HepG2 (cell line): ENCODE data around the gene KCNJ8. TPM values are rescaled to one million over a fixed set of nuclear protein-coding genes. Genes with fewer than 3 reads are reported as not detected.

Experiments
- BHLHE40 ChIP-seq: IDR thresholded peaks from 2 replicates; pipeline ENCODE4 v1.6.1; 2011; ENCODE audit warnings: low read length, improper control_type of control experiment
- FOXP1 ChIP-seq, 2 experiments: fragments of 450-650 bp in 1 of 2; IDR thresholded peaks; 2 replicates each; pipeline ENCODE4 v1.6.1; 2017 to 2018; ENCODE audit warnings: antibody characterized with exemption in 1 of 2
- MXD1 ChIP-seq: sonication (generic); formaldehyde crosslinking; IDR thresholded peaks from 2 replicates; pipeline ENCODE4 v1.4.0; 2020; ENCODE audit warnings: mild to moderate bottlenecking, missing genetic modification reagents
- NRL ChIP-seq: sonication (generic); formaldehyde crosslinking; IDR thresholded peaks from 2 replicates; pipeline ENCODE4 v1.5.0; 2020; ENCODE audit warnings: missing genetic modification reagents, mild to moderate bottlenecking, moderate library complexity, borderline replicate concordance
- PHF5A ChIP-seq: IDR thresholded peaks from one replicate; pipeline ENCODE4 v1.6.1; 2018; ENCODE audit warnings: low read depth, missing genetic modification reagents; ENCODE audit not compliant: unreplicated experiment
- RARA ChIP-seq: IDR thresholded peaks from 2 replicates; pipeline ENCODE4 v1.6.1; 2016; ENCODE audit warnings: missing genetic modification reagents, missing compliant biosample characterization
- RORA ChIP-seq: sonication (generic); formaldehyde crosslinking; IDR thresholded peaks from 2 replicates; pipeline ENCODE4 v1.5.0; 2020; ENCODE audit warnings: mild to moderate bottlenecking, missing genetic modification reagents, moderate library complexity
- SYNCRIP ChIP-seq: fragments of 200-400 bp; formaldehyde crosslinking; IDR thresholded peaks from 2 replicates; pipeline ENCODE4 v1.6.1; 2018; ENCODE audit warnings: mild to moderate bottlenecking, low read depth, low read length; ENCODE audit not compliant: insufficient read depth
- TMF1 ChIP-seq: sonication (generic); formaldehyde crosslinking; IDR thresholded peaks from 2 replicates; pipeline ENCODE4 v1.8.1; 2022; ENCODE audit warnings: low read depth, missing genetic modification reagents
- ZBTB37 ChIP-seq: sonication (generic); formaldehyde crosslinking; IDR thresholded peaks from 2 replicates; pipeline ENCODE4 v1.4.0; 2020; ENCODE audit warnings: mild to moderate bottlenecking, missing genetic modification reagents
- ZNF441 ChIP-seq: sonication (generic); formaldehyde crosslinking; IDR thresholded peaks from 2 replicates; pipeline ENCODE4 v1.7.0; 2021; ENCODE audit warnings: missing genetic modification reagents, borderline replicate concordance
- ZNF782 ChIP-seq: sonication (generic); formaldehyde crosslinking; IDR thresholded peaks from 2 replicates; pipeline ENCODE4 v1.4.0; 2020; ENCODE audit warnings: missing genetic modification reagents, mild to moderate bottlenecking, borderline replicate concordance
- polyA plus RNA-seq, 8 experiments: library from polyadenylated mRNA; depleted of rRNA in 3 of 8; stranded (reverse) in 7 of 8; unstranded in 1 of 8; fragments of >200 nt; fragmentation: Illumina TruSeq in 4 of 8; extraction: Trizol in 4 of 8; gene quantifications; 2 replicates each; pipeline versions ENCODE4 v1.2.1 to v1.2.3, GENCODE V29; 2011 to 2016; ENCODE audit warnings: low read depth in 4 of 8, missing spikeins in 1 of 8, mixed read lengths in 1 of 8; ENCODE audit not compliant: insufficient read depth in 1 of 8
- total RNA-seq, 5 experiments: library from RNA; depleted of rRNA; stranded (reverse); fragments of >200 nt; fragmentation: Illumina TruSeq; extraction: Trizol; gene quantifications; 2 replicates each; pipeline ENCODE4 v1.2.3, GENCODE V29; 2016; ENCODE audit warnings: low read depth in 1 of 5
- TF ChIP-seq, protein P1 (sequence below): sonication (generic); formaldehyde crosslinking; IDR thresholded peaks from 2 replicates; pipeline ENCODE4 v1.4.0; 2020; ENCODE audit warnings: mild to moderate bottlenecking, missing genetic modification reagents
- TF ChIP-seq, protein P2 (sequence below): sonication (generic); formaldehyde crosslinking; IDR thresholded peaks from 2 replicates; pipeline ENCODE4 v1.4.0; 2020; ENCODE audit warnings: missing genetic modification reagents, low read depth, mild to moderate bottlenecking, borderline replicate concordance

KCNJ8 gene
- total and polyA plus RNA-seq, 2 of the 13 experiments (the other 11 are each of a cell fraction or from before 2014, with no cell fraction given) = not detected

- TF ChIP-seq FOXP1 (IDR thresholded peaks at IDR 0.05) (no peak), FOXP1 (CRISPR knock-in tag; IDR thresholded peaks at IDR 0.05) (0 out of 2 replicates have a peak, but pooled peaks have one; percentile 8), ZNF782 (CRISPR knock-in tag) (no peak), RORA (no peak), BHLHE40 (no peak), NRL (CRISPR knock-in tag) (no peak), ZNF441 (CRISPR knock-in tag) (no peak), SYNCRIP (no peak), ZBTB37 (CRISPR knock-in tag) (no peak), RARA (0 out of 2 replicates have a peak, but pooled peaks have one; percentile 17), TMF1 (CRISPR knock-in tag) (no peak), PHF5A (no peak), MXD1 (no peak)
- TF ChIP-seq, protein P1, sequence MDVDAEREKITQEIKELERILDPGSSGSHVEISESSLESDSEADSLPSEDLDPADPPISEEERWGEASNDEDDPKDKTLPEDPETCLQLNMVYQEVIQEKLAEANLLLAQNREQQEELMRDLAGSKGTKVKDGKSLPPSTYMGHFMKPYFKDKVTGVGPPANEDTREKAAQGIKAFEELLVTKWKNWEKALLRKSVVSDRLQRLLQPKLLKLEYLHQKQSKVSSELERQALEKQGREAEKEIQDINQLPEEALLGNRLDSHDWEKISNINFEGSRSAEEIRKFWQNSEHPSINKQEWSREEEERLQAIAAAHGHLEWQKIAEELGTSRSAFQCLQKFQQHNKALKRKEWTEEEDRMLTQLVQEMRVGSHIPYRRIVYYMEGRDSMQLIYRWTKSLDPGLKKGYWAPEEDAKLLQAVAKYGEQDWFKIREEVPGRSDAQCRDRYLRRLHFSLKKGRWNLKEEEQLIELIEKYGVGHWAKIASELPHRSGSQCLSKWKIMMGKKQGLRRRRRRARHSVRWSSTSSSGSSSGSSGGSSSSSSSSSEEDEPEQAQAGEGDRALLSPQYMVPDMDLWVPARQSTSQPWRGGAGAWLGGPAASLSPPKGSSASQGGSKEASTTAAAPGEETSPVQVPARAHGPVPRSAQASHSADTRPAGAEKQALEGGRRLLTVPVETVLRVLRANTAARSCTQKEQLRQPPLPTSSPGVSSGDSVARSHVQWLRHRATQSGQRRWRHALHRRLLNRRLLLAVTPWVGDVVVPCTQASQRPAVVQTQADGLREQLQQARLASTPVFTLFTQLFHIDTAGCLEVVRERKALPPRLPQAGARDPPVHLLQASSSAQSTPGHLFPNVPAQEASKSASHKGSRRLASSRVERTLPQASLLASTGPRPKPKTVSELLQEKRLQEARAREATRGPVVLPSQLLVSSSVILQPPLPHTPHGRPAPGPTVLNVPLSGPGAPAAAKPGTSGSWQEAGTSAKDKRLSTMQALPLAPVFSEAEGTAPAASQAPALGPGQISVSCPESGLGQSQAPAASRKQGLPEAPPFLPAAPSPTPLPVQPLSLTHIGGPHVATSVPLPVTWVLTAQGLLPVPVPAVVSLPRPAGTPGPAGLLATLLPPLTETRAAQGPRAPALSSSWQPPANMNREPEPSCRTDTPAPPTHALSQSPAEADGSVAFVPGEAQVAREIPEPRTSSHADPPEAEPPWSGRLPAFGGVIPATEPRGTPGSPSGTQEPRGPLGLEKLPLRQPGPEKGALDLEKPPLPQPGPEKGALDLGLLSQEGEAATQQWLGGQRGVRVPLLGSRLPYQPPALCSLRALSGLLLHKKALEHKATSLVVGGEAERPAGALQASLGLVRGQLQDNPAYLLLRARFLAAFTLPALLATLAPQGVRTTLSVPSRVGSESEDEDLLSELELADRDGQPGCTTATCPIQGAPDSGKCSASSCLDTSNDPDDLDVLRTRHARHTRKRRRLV (CRISPR knock-in tag) = no peak
- TF ChIP-seq, protein P2, sequence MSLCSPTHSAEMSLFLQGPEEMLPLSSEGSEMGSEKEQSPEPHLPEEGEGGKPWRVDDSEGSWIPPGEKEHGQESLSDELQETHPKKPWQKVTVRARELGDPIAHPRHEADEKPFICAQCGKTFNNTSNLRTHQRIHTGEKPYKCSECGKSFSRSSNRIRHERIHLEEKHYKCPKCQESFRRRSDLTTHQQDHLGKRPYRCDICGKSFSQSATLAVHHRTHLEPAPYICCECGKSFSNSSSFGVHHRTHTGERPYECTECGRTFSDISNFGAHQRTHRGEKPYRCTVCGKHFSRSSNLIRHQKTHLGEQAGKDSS (CRISPR knock-in tag) = no peak
Observed at GRCh38 chr12:21819236-21819635, 44.7 kb upstream of the KCNJ8 start (continued).
